ENCODE measurements around the gene SUPT16H. TPM values are rescaled to one million over a fixed set of nuclear protein-coding genes. Genes with fewer than 3 reads are reported as not detected.

SUPT16H gene
- total RNA-seq, 1 experiment from 2014 or later, result 65.4 TPM

DNA sequence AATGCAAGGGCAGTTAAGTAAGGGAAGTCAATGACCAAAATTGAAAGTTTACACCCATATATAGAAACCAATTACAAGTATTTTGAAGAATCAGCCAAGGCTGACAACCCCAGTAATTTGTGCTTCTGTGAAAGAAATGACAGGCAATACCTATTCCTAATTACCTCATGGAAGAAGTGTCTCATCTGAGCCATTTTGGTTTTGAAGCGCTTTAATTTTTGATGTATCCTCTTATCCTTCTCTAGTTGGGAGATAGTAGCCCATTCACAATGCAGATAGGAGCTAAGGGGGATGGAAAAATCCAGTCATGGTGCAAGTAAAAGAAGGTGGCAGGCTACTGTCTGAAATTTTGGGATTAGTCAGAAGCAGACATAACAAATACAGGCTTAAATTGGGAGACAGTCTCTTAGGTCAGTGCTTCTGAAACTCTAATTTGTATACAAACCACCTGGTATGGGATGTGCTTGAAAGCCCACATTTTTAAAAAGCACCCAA lies 30.4 kb upstream of the SUPT16H start:
- no peak overlapping the region for H3K4me3 ChIP-seq
- H3K4me2 ChIP-seq, result no peak overlapping the region
- ChIA-PET CTCF (interaction anchor here (0.6 kb wide), 1 partner anchor 346 kb away, joined by 3 read pairs; no protein-coding TSS in a partner anchor), POLR2A (ENCODE audit: unreplicated experiment) (no interaction called here)
- 0 out of 2 replicates have a peak, but pooled peaks cover 10% of the 10 kb centered on the region for H3K36me3 ChIP-seq (ENCODE audit: low read depth)
- no peaks in the 10 kb centered on the region for H3K4me1 ChIP-seq (replicated peaks; ENCODE audit: insufficient read depth)
- no peak overlapping the region for H3K27ac ChIP-seq
- BruUV-seq (replicated peaks), result no TSS peak
- H3K79me2 ChIP-seq (ENCODE audit: low read depth), result no peaks in the 10 kb centered on the region
- no peak for DNase-seq
- TF ChIP-seq EZH2 (IDR thresholded peaks at IDR 0.05; ENCODE audit: low read depth) (no peak), CTCF (conservative IDR thresholded peaks at IDR 0.05) (no peak)
- no peaks in the 10 kb centered on the region for H3K9me2 ChIP-seq (ENCODE audit: insufficient read depth)
- H4K20me1 ChIP-seq (ENCODE audit: insufficient read depth), result no peaks in the 10 kb centered on the region
- no peaks in the 10 kb centered on the region for H3K27me3 ChIP-seq (ENCODE audit: insufficient read depth, low read depth)
- no peaks in the 10 kb centered on the region for H3F3A ChIP-seq (ENCODE audit: insufficient read depth, low read depth)
- H2AFZ ChIP-seq, result no peak overlapping the region
- intact Hi-C loops (cut with micrococcal nuclease; ENCODE audit: unreplicated experiment), result no loop called here
- H3K9me3 ChIP-seq (ENCODE audit: insufficient read depth, low read depth), result no peaks in the 10 kb centered on the region

GRCh38 chr14:21408147-21408546 lies 24.3 kb upstream of the SUPT16H start:
- Histone ChIP-seq H4K20me1 (ENCODE audit: insufficient read depth) (no peaks in the 10 kb centered on the region; the same call in 1 of the 2 replicates), H3F3A (ENCODE audit: insufficient read depth, low read depth) (no peaks in the 10 kb centered on the region), H3K27ac (no peak overlapping the region), H3K4me3 (no peak overlapping the region), H3K27me3 (ENCODE audit: insufficient read depth, low read depth) (no peaks in the 10 kb centered on the region), H3K4me1 (replicated peaks; ENCODE audit: insufficient read depth) (no peaks in the 10 kb centered on the region), H3K79me2 (ENCODE audit: low read depth) (no peaks in the 10 kb centered on the region), H2AFZ (no peak overlapping the region), H3K4me2 (no peak overlapping the region), H3K9me3 (ENCODE audit: insufficient read depth, low read depth) (no peaks in the 10 kb centered on the region), H3K9me2 (ENCODE audit: insufficient read depth) (no peaks in the 10 kb centered on the region), H3K36me3 (ENCODE audit: low read depth) (peaks cover 11% of the 10 kb centered on the region; the same call in 1 of the 2 replicates)
- intact Hi-C loops (cut with micrococcal nuclease; ENCODE audit: unreplicated experiment), result no loop called here
- CTCF ChIA-PET, result no interaction called here
- TF ChIP-seq EZH2 (IDR thresholded peaks at IDR 0.05; ENCODE audit: low read depth) (no peak), CTCF (conservative IDR thresholded peaks at IDR 0.05) (no peak)
- no peak for DNase-seq
- no TSS peak for BruUV-seq (replicated peaks)
- POLR2A ChIA-PET (ENCODE audit: unreplicated experiment), result no interaction called here

- H3K4me3 ChIP-seq, result no peak overlapping the region
- no TSS peak for BruUV-seq (replicated peaks)
- H3K9me2 ChIP-seq (ENCODE audit: insufficient read depth), result no peaks in the 10 kb centered on the region
- no peaks in the 10 kb centered on the region for H3K4me1 ChIP-seq (replicated peaks; ENCODE audit: insufficient read depth)
- H3F3A ChIP-seq (ENCODE audit: insufficient read depth, low read depth), result no peaks in the 10 kb centered on the region
- no peak overlapping the region for H3K4me2 ChIP-seq
- no peaks in the 10 kb centered on the region for H3K27me3 ChIP-seq (ENCODE audit: insufficient read depth, low read depth)
- intact Hi-C loops (cut with micrococcal nuclease; ENCODE audit: unreplicated experiment), result no loop called here
- DNase-seq, result no peak
- H3K27ac ChIP-seq, result no peak overlapping the region
- POLR2A ChIA-PET (ENCODE audit: unreplicated experiment), result no interaction called here
- TF ChIP-seq CTCF (conservative IDR thresholded peaks at IDR 0.05) (no peak), EZH2 (IDR thresholded peaks at IDR 0.05; ENCODE audit: low read depth) (no peak)
- no peaks in the 10 kb centered on the region for H3K9me3 ChIP-seq (ENCODE audit: insufficient read depth, low read depth)
- H4K20me1 ChIP-seq (ENCODE audit: insufficient read depth), result no peaks in the 10 kb centered on the region; the same call in 1 of the 2 replicates
- no peaks in the 10 kb centered on the region for H3K79me2 ChIP-seq (ENCODE audit: low read depth)
- no peak overlapping the region for H2AFZ ChIP-seq
- CTCF ChIA-PET, result no interaction called here
- peaks cover 11% of the 10 kb centered on the region; the same call in 1 of the 2 replicates for H3K36me3 ChIP-seq (ENCODE audit: low read depth)
Observed at GRCh38 chr14:21406213-21406612, 22.4 kb upstream of the SUPT16H start.

Measured in PC-9 (cell line).